Left lung (tissue), 10 donors: ENCODE measurements around the gene BEST2. TPM values are rescaled to one million over a fixed set of nuclear protein-coding genes. Genes with fewer than 3 reads are reported as not detected.

Experiments
- ATAC-seq: fragments of 200-7000 bp; cut with Tn5 transposase; one replicate; pipeline ENCODE4 v1.9.1; 2020; ENCODE audit warnings: moderate library complexity
- DNase-seq, 4 donors: peaks; one replicate each; pipeline ENCODE4 v3.0.0-alpha.2; 2013 to 2020
- H3K27ac ChIP-seq, 2 donors: fragments of 200-600 bp; sonication (generic) in 1 of 2; one replicate each; pipeline versions ENCODE4 v1.5.0 to v1.8.0; 2020 to 2021
- H3K27me3 ChIP-seq, 2 donors: fragments of 200-600 bp; sonication (generic) in 1 of 2; one replicate each; pipeline versions ENCODE4 v1.5.0 to v1.8.0; 2020 to 2021
- H3K36me3 ChIP-seq, 2 donors: fragments of 200-600 bp; sonication (generic) in 1 of 2; one replicate each; pipeline versions ENCODE4 v1.5.0 to v1.8.0; 2020 to 2021
- H3K4me1 ChIP-seq, 2 donors: fragments of 200-600 bp; one replicate each; pipeline ENCODE4 v1.8.0; 2021
- H3K4me3 ChIP-seq, 2 donors: fragments of 200-600 bp; sonication (generic) in 1 of 2; one replicate each; pipeline versions ENCODE4 v1.5.0 to v1.8.0; 2020 to 2021; ENCODE audit warnings: mild to moderate bottlenecking in 1 of 2
- H3K9me3 ChIP-seq, 2 donors: fragments of 200-600 bp; sonication (generic) in 1 of 2; one replicate each; pipeline versions ENCODE4 v1.5.0 to v1.8.0; 2020 to 2021
- CTCF ChIP-seq, 2 donors: fragments of 200-600 bp; sonication (generic) in 1 of 2; IDR thresholded peaks; one replicate each; pipeline versions ENCODE4 v1.5.0 to v1.8.0; 2021; ENCODE audit warnings: antibody characterized with exemption in 2 of 2
- intact Hi-C, 2 donors: fragments of 100-400 bp; cut with DNase I; formaldehyde crosslinking; loops; one replicate each; pipeline versions ENCODE4 v1.11.2 to v1.14.2; 2022
- microRNA-seq, 2 donors: library from miRNA; unstranded; fragments of <30 nt; microRNA quantifications; one replicate each; pipeline ENCODE4, GENCODE V29; 2019
- polyA plus RNA-seq, 6 donors: library from polyadenylated mRNA; unstranded; fragments of 120-200 nt; gene quantifications; one replicate each; pipeline ENCODE4 v1.2.1, GENCODE V29; 2013; ENCODE audit not compliant: insufficient read length in 6 of 6
- total RNA-seq, 2 donors: library from RNA; stranded (reverse); fragmentation: NEBNext Ultra II Directional; extraction: Animal tissue kit (Norgen Biotek cat#: 25700); gene quantifications; one replicate each; pipeline ENCODE4 v1.2.1, GENCODE V29; 2021
- donor health status: DM: no; HTN: yes; CAD: no.
- donor health status: DM: no; HTN: no; CAD: no.

BEST2 gene
- total and polyA plus RNA-seq, 8 donors, result 0.08 to 0.17 (median 0.12) TPM; not detected in 4

- TF ChIP-seq CTCF (IDR thresholded peaks at IDR 0.05), result no peak
- Histone ChIP-seq H3K4me1 (peaks cover 22 to 42% of the 10 kb centered on the region in 2 donors), H3K36me3 (peaks cover 0 to 9% of the 10 kb centered on the region in 2 donors), H3K27me3 (peaks cover 0 to 25% of the 10 kb centered on the region in 2 donors), H3K4me3 (no peak overlapping the region), H3K27ac (no peak overlapping the region), H3K9me3 (no peaks in the 10 kb centered on the region)
- intact Hi-C loops, result loop anchor here in 1 of 2 donors (5.0 kb wide), 1 partner anchor 37 kb away; no protein-coding TSS in a partner anchor
- no peak for ATAC-seq
- DNase-seq, result peak in 1 of 4 donors; percentile 76
Measured at GRCh38 chr19:12804051-12804450, 52.5 kb downstream of the BEST2 start.

GRCh38 chr19:12806242-12807081, 54.9 kb downstream of the BEST2 start, which contains the start of gene RNASEH2A:
RNASEH2A (plus strand) TSS chr19:12806584; CDS start chr19:12806674, 90 bp downstream.
- TF ChIP-seq CTCF (IDR thresholded peaks at IDR 0.05), result peak in 1 of 2 donors; percentile 14
- ATAC-seq, result peak; percentile 91
- peak; percentile 82 to 98 (median 93) for DNase-seq
- Histone ChIP-seq H3K4me1 (peaks cover 16 to 25% of the 10 kb centered on the region in 2 donors), H3K4me3 (peak within 1 kb of the TSS; percentile 57 to 77), H3K27ac (peak within 1 kb of the TSS in 1 of 2 donors; percentile 74), H3K36me3 (no peaks in the 10 kb centered on the region), H3K9me3 (no peaks in the 10 kb centered on the region), H3K27me3 (peaks cover 0 to 17% of the 10 kb centered on the region in 2 donors)
- intact Hi-C loops, result no loop called here

Small RNA genes within 50 kb of the gene (microRNA-seq; reads per million reads assigned to microRNA genes)
- 0 to 0.14 reads per million in 2 donors for gene MIR5684

Other genes with a start within 250 kb of the BEST2 start
- gene ZNF564, start 200.3 kb upstream of the BEST2 start, total RNA-seq, result 10 to 100 TPM in 1 of 2 donors, 1 to 10 TPM in 1; 9.9 to 12.5 TPM
- 10 to 100 TPM in 3 of 6 donors, 1 to 10 TPM in 3; 7.4 to 12.6 (median 10.3) TPM for gene ZNF564, start 200.3 kb upstream of the BEST2 start, polyA plus RNA-seq
- gene ZNF490, start 141.0 kb upstream of the BEST2 start, total RNA-seq, result 10 to 100 TPM in 1 of 2 donors, 1 to 10 TPM in 1; 9.2 to 11.7 TPM
- gene ZNF490, start 141.0 kb upstream of the BEST2 start, polyA plus RNA-seq, result 1 to 10 TPM; 5.1 to 6.0 (median 5.4) TPM
- gene ZNF791, start 140.9 kb upstream of the BEST2 start, total RNA-seq, result 10 to 100 TPM; 18.0 to 23.3 TPM
- gene ZNF791, start 140.9 kb upstream of the BEST2 start, polyA plus RNA-seq, result 10 to 100 TPM; 20.6 to 23.8 (median 21.9) TPM
- 100 to 1,000 TPM; 164 to 176 TPM for gene MAN2B1, start 85.0 kb upstream of the BEST2 start, total RNA-seq
- gene MAN2B1, start 85.0 kb upstream of the BEST2 start, polyA plus RNA-seq, result 10 to 100 TPM; 31.7 to 42.8 (median 38.1) TPM
- gene WDR83, start 85.0 kb upstream of the BEST2 start, total RNA-seq, result 10 to 100 TPM in 1 of 2 donors, 1 to 10 TPM in 1; 9.0 to 10.8 TPM
- 10 to 100 TPM; 21.7 to 27.1 (median 23.2) TPM for gene WDR83, start 85.0 kb upstream of the BEST2 start, polyA plus RNA-seq
- gene DHPS, start 69.9 kb upstream of the BEST2 start, total RNA-seq, result 10 to 100 TPM; 63.8 to 70.1 TPM
- gene DHPS, start 69.9 kb upstream of the BEST2 start, polyA plus RNA-seq, result 10 to 100 TPM; 81.4 to 96.9 (median 84.1) TPM
- not detected for gene GNG14, start 63.8 kb upstream of the BEST2 start, total RNA-seq
- gene GNG14, start 63.8 kb upstream of the BEST2 start, polyA plus RNA-seq, result under 1 TPM in 2 of 6 donors, not detected in 4; 0.55 to 0.73 TPM
- gene FBXW9, start 55.2 kb upstream of the BEST2 start, total RNA-seq, result 1 to 10 TPM; 6.0 to 6.9 TPM
- gene FBXW9, start 55.2 kb upstream of the BEST2 start, polyA plus RNA-seq, result 10 to 100 TPM in 5 of 6 donors, 1 to 10 TPM in 1; 9.0 to 13.1 (median 10.9) TPM
- gene TNPO2, start 27.9 kb upstream of the BEST2 start, total RNA-seq, result 10 to 100 TPM; 54.8 to 64.3 TPM
- gene TNPO2, start 27.9 kb upstream of the BEST2 start, polyA plus RNA-seq, result 10 to 100 TPM; 76.5 to 92.6 (median 80.3) TPM
- gene TRIR, start 17.1 kb upstream of the BEST2 start, total RNA-seq, result 100 to 1,000 TPM; 115 to 128 TPM
- gene TRIR, start 17.1 kb upstream of the BEST2 start, polyA plus RNA-seq, result 100 to 1,000 TPM; 130 to 183 (median 151) TPM
- gene GET3, start 14.3 kb upstream of the BEST2 start, total RNA-seq, result 10 to 100 TPM; 70.4 to 71.2 TPM
- 10 to 100 TPM; 51.4 to 66.2 (median 56.2) TPM for gene GET3, start 14.3 kb upstream of the BEST2 start, polyA plus RNA-seq
- 10 to 100 TPM; 57.7 to 57.9 TPM for gene HOOK2, start 23.8 kb downstream of the BEST2 start, total RNA-seq
- 10 to 100 TPM; 59.8 to 91.2 (median 78.8) TPM for gene HOOK2, start 23.8 kb downstream of the BEST2 start, polyA plus RNA-seq
- 100 to 1,000 TPM; 131 to 135 TPM for gene JUNB, start 39.7 kb downstream of the BEST2 start, total RNA-seq
- 100 to 1,000 TPM in 1 of 6 donors, 10 to 100 TPM in 5; 11.7 to 278 (median 53.7) TPM for gene JUNB, start 39.7 kb downstream of the BEST2 start, polyA plus RNA-seq
- gene PRDX2, start 50.0 kb downstream of the BEST2 start, total RNA-seq, result 100 to 1,000 TPM; 186 to 217 TPM
- 100 to 1,000 TPM; 219 to 267 (median 249) TPM for gene PRDX2, start 50.0 kb downstream of the BEST2 start, polyA plus RNA-seq
- gene THSD8, start 50.3 kb downstream of the BEST2 start, total RNA-seq, result 1 to 10 TPM; 6.6 to 9.0 TPM
- gene THSD8, start 50.3 kb downstream of the BEST2 start, polyA plus RNA-seq, result 10 to 100 TPM in 1 of 6 donors, 1 to 10 TPM in 5; 2.2 to 11.6 (median 4.9) TPM
- gene RNASEH2A, start 54.8 kb downstream of the BEST2 start, total RNA-seq, result 10 to 100 TPM; 10.9 to 16.6 TPM
- gene RNASEH2A, start 54.8 kb downstream of the BEST2 start, polyA plus RNA-seq, result 10 to 100 TPM; 29.1 to 47.4 (median 34.3) TPM
- not detected for gene RTBDN, start 82.8 kb downstream of the BEST2 start, total RNA-seq
- gene RTBDN, start 82.8 kb downstream of the BEST2 start, polyA plus RNA-seq, result under 1 TPM in 3 of 6 donors, not detected in 3; 0.17 to 0.21 (median 0.20) TPM
- gene MAST1, start 86.7 kb downstream of the BEST2 start, total RNA-seq, result under 1 TPM; 0.15 to 0.29 TPM
- gene MAST1, start 86.7 kb downstream of the BEST2 start, polyA plus RNA-seq, result 1 to 10 TPM; 1.2 to 2.4 (median 1.6) TPM
- gene DNASE2, start 129.7 kb downstream of the BEST2 start, total RNA-seq, result 10 to 100 TPM; 64.8 to 72.8 TPM
- 10 to 100 TPM; 18.7 to 22.2 (median 20.6) TPM for gene DNASE2, start 129.7 kb downstream of the BEST2 start, polyA plus RNA-seq
- under 1 TPM in 1 of 2 donors, not detected in 1; 0.50 TPM for gene KLF1, start 135.4 kb downstream of the BEST2 start, total RNA-seq
- 1 to 10 TPM in 1 of 6 donors, under 1 TPM in 5; 0.35 to 1.2 (median 0.67) TPM for gene KLF1, start 135.4 kb downstream of the BEST2 start, polyA plus RNA-seq
- gene GCDH, start 139.4 kb downstream of the BEST2 start, total RNA-seq, result 10 to 100 TPM; 23.6 to 26.7 TPM
- 10 to 100 TPM; 25.6 to 29.2 (median 27.3) TPM for gene GCDH, start 139.4 kb downstream of the BEST2 start, polyA plus RNA-seq
- under 1 TPM in 1 of 2 donors, not detected in 1; 0.41 TPM for gene SYCE2, start 167.5 kb downstream of the BEST2 start, total RNA-seq
- 1 to 10 TPM; 2.3 to 4.1 (median 3.5) TPM for gene SYCE2, start 167.5 kb downstream of the BEST2 start, polyA plus RNA-seq
- gene FARSA, start 181.9 kb downstream of the BEST2 start, total RNA-seq, result 10 to 100 TPM; 40.9 to 59.4 TPM
- gene FARSA, start 181.9 kb downstream of the BEST2 start, polyA plus RNA-seq, result 10 to 100 TPM; 35.3 to 46.2 (median 41.8) TPM
- gene CALR, start 186.8 kb downstream of the BEST2 start, total RNA-seq, result 1,000 to 10,000 TPM; 1,387 to 1,778 TPM
- 100 to 1,000 TPM; 654 to 817 (median 801) TPM for gene CALR, start 186.8 kb downstream of the BEST2 start, polyA plus RNA-seq
- 100 to 1,000 TPM in 1 of 2 donors, 10 to 100 TPM in 1; 74.8 to 118 TPM for gene RAD23A, start 194.1 kb downstream of the BEST2 start, total RNA-seq
- gene RAD23A, start 194.1 kb downstream of the BEST2 start, polyA plus RNA-seq, result 10 to 100 TPM; 65.3 to 89.7 (median 75.5) TPM
- 10 to 100 TPM; 14.7 to 20.5 TPM for gene GADD45GIP1, start 205.4 kb downstream of the BEST2 start, total RNA-seq
- 10 to 100 TPM; 22.6 to 35.2 (median 28.4) TPM for gene GADD45GIP1, start 205.4 kb downstream of the BEST2 start, polyA plus RNA-seq
- gene DAND5, start 217.8 kb downstream of the BEST2 start, total RNA-seq, result under 1 TPM in 1 of 2 donors, not detected in 1; 0.13 TPM
- gene DAND5, start 217.8 kb downstream of the BEST2 start, polyA plus RNA-seq, result under 1 TPM; 0.15 to 0.54 (median 0.32) TPM
- gene NFIX, start 243.7 kb downstream of the BEST2 start, total RNA-seq, result 100 to 1,000 TPM; 166 to 237 TPM
- 100 to 1,000 TPM in 4 of 6 donors, 10 to 100 TPM in 2; 92.6 to 139 (median 111) TPM for gene NFIX, start 243.7 kb downstream of the BEST2 start, polyA plus RNA-seq